Measurements from ENCODE around the gene FLAD1.

The FLAD1 gene

GRCh38 chr1:155018617-155019348 lies 35.6 kb downstream of the FLAD1 start:
- no peak for DNase-seq

- DNase-seq, result no peak
Measured at GRCh38 chr1:155019377-155020245, 36.5 kb downstream of the FLAD1 start.

- no peak for DNase-seq
Measured at GRCh38 chr1:155022136-155022926, 39.2 kb downstream of the FLAD1 start.

GRCh38 chr1:155022927-155023236 lies 39.7 kb downstream of the FLAD1 start:
- no peak for DNase-seq

- DNase-seq, result no peak
Measured at GRCh38 chr1:155023627-155024026, 40.5 kb downstream of the FLAD1 start.

- no peak for DNase-seq
Measured at GRCh38 chr1:155024315-155024714, 41.2 kb downstream of the FLAD1 start.

GRCh38 chr1:155026154-155026553 lies 43.0 kb downstream of the FLAD1 start:
- no peak for DNase-seq

GRCh38 chr1:155026588-155026987 lies 43.4 kb downstream of the FLAD1 start:
- no peak for DNase-seq

GRCh38 chr1:155029513-155030242 lies 46.5 kb downstream of the FLAD1 start:
- no peak for DNase-seq

GRCh38 chr1:155030243-155030795 lies 47.2 kb downstream of the FLAD1 start:
- no peak for DNase-seq

- no peak for DNase-seq
Measured at GRCh38 chr1:155030899-155031298, 47.8 kb downstream of the FLAD1 start.

GRCh38 chr1:155032886-155033285 lies 49.7 kb downstream of the FLAD1 start:
- DNase-seq, result no peak

- DNase-seq, result no peak
Measured at GRCh38 chr1:155033524-155033923, 50.4 kb downstream of the FLAD1 start, which contains the start of the genes DCST1 and DCST2. Gene DCST1 (plus strand): TSS chr1:155033824. CDS start chr1:155034037, 213 bp downstream. Gene DCST2 (minus strand): TSS chr1:155033781. CDS start chr1:155033701, 80 bp downstream.

GRCh38 chr1:155034318-155035208 lies 51.4 kb downstream of the FLAD1 start:
- DNase-seq, result no peak

GRCh38 chr1:155035936-155036335 lies 52.8 kb downstream of the FLAD1 start:
- no peak for DNase-seq

- no peak for DNase-seq
Measured at GRCh38 chr1:155037043-155037442, 53.9 kb downstream of the FLAD1 start.

GRCh38 chr1:155037851-155038441 lies 54.8 kb downstream of the FLAD1 start:
- no peak for DNase-seq

- DNase-seq, result no peak
Measured at GRCh38 chr1:155038602-155039307, 55.6 kb downstream of the FLAD1 start.

GRCh38 chr1:155039308-155039669 lies 56.1 kb downstream of the FLAD1 start:
- DNase-seq, result no peak

Data from activated CD4-positive, CD25-positive, alpha-beta regulatory T cell (primary cell).